C4-2B (cell line): ENCODE measurements around the gene NPIPB13.
"Not testable (repeated sequence)": the region's sequence is repeated elsewhere in the genome, so short reads cannot be mapped to it uniquely, and the experiment has no call there.

Experiments
- CTCF ChIP-seq: fragments of 450-650 bp; conservative IDR thresholded peaks from 2 replicates; pipeline ENCODE4 v1.5.1; 2017; ENCODE audit warnings: mild to moderate bottlenecking
- ZFX ChIP-seq: fragments of 450-650 bp; IDR thresholded peaks from 2 replicates; pipeline ENCODE4 v1.6.1; 2017

- TF ChIP-seq CTCF, ZFX: not testable (repeated sequence)
These were observed at the start of gene NPIPB13 for GRCh38 chr16:30248379-30248778.
